Astrocyte of the spinal cord (primary cell): ENCODE measurements around the gene NECAB3.

Source experiments
- DNase-seq: peaks from one replicate; pipeline ENCODE4 v3.0.0; 2011; ENCODE audit warnings: low read depth, low spot score
- H3K4me3 ChIP-seq: 2 replicates; pipeline ENCODE4 v1.5.1; 2011; ENCODE audit warnings: low read depth, mild to moderate bottlenecking, low read length, moderate library complexity
- CTCF ChIP-seq: IDR thresholded peaks from 2 replicates; pipeline ENCODE4 v1.5.1; 2012; ENCODE audit warnings: low read depth, mild to moderate bottlenecking, low read length, inconsistent platforms
- in situ Hi-C: cut with HindIII; loops from 2 replicates; pipeline ENCODE4 v1.10.0; 2017; ENCODE audit warnings: low sequenced_read_pairs

Gene NECAB3

GRCh38 chr20:33684533-33685327 lies 10.5 kb upstream of the NECAB3 start:
- in situ Hi-C loops: no loop called here
- H3K4me3 ChIP-seq: no peak overlapping the region
- DNase-seq: no peak

GRCh38 chr20:33681728-33682353 lies 7.6 kb upstream of the NECAB3 start:
- DNase-seq: no peak
- no peak for TF ChIP-seq CTCF
- no peak overlapping the region for H3K4me3 ChIP-seq
- in situ Hi-C loops: no loop called here

More at GRCh38 chr20:33684533-33685327, 10.5 kb upstream of the NECAB3 start:
- TF ChIP-seq CTCF: no peak

- no peak for DNase-seq
- in situ Hi-C loops: no loop called here
- no peak for TF ChIP-seq CTCF
- H3K4me3 ChIP-seq: no peak overlapping the region
Observed at GRCh38 chr20:33681288-33681687, 7.1 kb upstream of the NECAB3 start.

- no peak for TF ChIP-seq CTCF
- no peak for DNase-seq
- in situ Hi-C loops: no loop called here
Observed at GRCh38 chr20:33680686-33681085, 6.5 kb upstream of the NECAB3 start.

GRCh38 chr20:33679758-33680485 lies 5.7 kb upstream of the NECAB3 start:
- in situ Hi-C loops: no loop called here
- H3K4me3 ChIP-seq: no peak overlapping the region
- TF ChIP-seq CTCF: no peak
- no peak for DNase-seq

More at GRCh38 chr20:33680686-33681085, 6.5 kb upstream of the NECAB3 start:
- no peak overlapping the region for H3K4me3 ChIP-seq

GRCh38 chr20:33677991-33678702 lies 3.9 kb upstream of the NECAB3 start:
- in situ Hi-C loops: no loop called here
- no peak for TF ChIP-seq CTCF
- DNase-seq: no peak
- no peak overlapping the region for H3K4me3 ChIP-seq
